ENCODE data around the gene MRPL11. TPM values are rescaled to one million over a fixed set of nuclear protein-coding genes. Genes with fewer than 3 reads are reported as not detected.
A peak's percentile ranks its signal among the peaks of the same experiment; 100 is the strongest.

Gene MRPL11
- 27.1 TPM for total RNA-seq

DNA sequence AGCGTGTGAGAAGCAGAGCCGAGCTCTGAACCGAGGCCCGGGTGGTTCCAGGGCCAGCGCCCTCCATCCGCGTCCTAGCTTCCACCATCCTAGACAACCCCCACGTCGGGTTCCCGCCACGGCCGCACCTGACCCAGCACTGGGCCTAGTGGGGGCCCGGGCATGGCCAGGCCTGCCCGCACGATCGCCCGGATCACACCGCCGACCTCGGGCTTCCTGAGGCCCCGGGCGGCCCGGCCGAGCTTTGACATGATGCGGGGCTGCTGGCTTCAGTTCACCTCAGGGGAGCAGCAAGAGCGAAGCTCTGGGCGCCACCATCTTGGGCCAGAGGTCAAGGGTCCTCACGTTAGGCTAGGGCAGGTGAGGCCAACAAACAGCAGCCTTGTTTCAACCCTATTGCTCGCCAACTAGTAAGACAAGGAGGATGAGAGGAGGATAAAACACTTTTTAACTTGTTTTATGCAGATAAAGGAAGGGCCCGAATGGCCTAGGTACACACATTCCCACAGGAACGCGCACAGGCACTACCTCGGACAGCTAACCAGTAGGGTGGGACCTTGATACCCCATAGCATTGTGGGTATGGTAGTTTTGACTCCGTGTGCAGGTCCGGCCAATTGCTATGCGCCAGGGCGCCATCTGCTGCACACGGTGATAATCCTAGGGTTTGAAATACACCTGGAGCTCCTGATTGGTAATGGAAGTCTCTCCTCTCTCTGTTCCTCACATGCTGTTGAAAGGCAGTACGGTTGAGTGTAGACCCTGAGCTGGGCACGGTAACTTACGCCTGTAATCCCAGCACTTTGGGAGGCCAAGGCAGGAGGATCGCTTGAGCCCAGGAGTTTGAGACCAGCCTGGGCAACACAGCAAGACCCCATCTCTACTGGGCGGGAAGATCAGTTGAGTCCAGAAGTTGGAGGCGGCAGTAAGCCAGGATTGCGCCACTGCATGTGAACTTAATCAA is at the start of gene MRPL11:
TSS of gene MRPL11 (minus strand) at position 345 of the 963 bp plus-strand sequence. CDS start at position 251, 94 bp downstream.
- Histone ChIP-seq H3K27ac (ENCODE audit: low read depth, low read length) (peak within 1 kb of the TSS; percentile 82), H3K36me3 (ENCODE audit: control insufficient read depth in 3 of 3, insufficient read depth in 3 of 3, low read length in 3 of 3) (peaks cover 16 to 24% (median 20%) of the 10 kb centered on the region in 3 donors), H3K27me3 (ENCODE audit: control insufficient read depth in 3 of 3, insufficient read depth in 3 of 3, low read length in 3 of 3) (no peaks in the 10 kb centered on the region), H3K9me3 (ENCODE audit: control insufficient read depth in 3 of 3, low read length in 3 of 3) (peaks cover 0 to 2% (median 0%) of the 10 kb centered on the region in 3 donors), H3K9ac (ENCODE audit: low read depth in 1 of 3, low read length in 3 of 3) (peak within 1 kb of the TSS; percentile 77 to 89 (median 87)), H3K4me1 (ENCODE audit: control insufficient read depth in 3 of 3, insufficient read depth in 3 of 3, low read length in 3 of 3) (peaks cover 7 to 17% (median 9%) of the 10 kb centered on the region in 3 donors), H3K4me3 (ENCODE audit: low read length in 3 of 3) (peak within 1 kb of the TSS; percentile 81 to 95 (median 86))

- Histone ChIP-seq H3K27ac (ENCODE audit: low read depth, low read length) (no peak overlapping the region), H3K9me3 (ENCODE audit: control insufficient read depth in 3 of 3, low read length in 3 of 3) (no peaks in the 10 kb centered on the region), H3K4me1 (ENCODE audit: control insufficient read depth in 3 of 3, insufficient read depth in 3 of 3, low read length in 3 of 3) (peaks cover 3 to 13% (median 7%) of the 10 kb centered on the region in 3 donors), H3K36me3 (ENCODE audit: control insufficient read depth in 3 of 3, insufficient read depth in 3 of 3, low read length in 3 of 3) (peaks cover 14 to 38% (median 18%) of the 10 kb centered on the region in 3 donors), H3K27me3 (ENCODE audit: control insufficient read depth in 3 of 3, insufficient read depth in 3 of 3, low read length in 3 of 3) (no peaks in the 10 kb centered on the region), H3K9ac (ENCODE audit: low read depth in 1 of 3, low read length in 3 of 3) (no peak overlapping the region), H3K4me3 (ENCODE audit: low read length in 3 of 3) (no peak overlapping the region)
Observed at GRCh38 chr11:66484806-66485380, 46.2 kb upstream of the MRPL11 start.

- Histone ChIP-seq H3K27me3 (ENCODE audit: control insufficient read depth in 3 of 3, insufficient read depth in 3 of 3, low read length in 3 of 3) (no peaks in the 10 kb centered on the region), H3K36me3 (ENCODE audit: control insufficient read depth in 3 of 3, insufficient read depth in 3 of 3, low read length in 3 of 3) (peaks cover 3 to 19% (median 10%) of the 10 kb centered on the region in 3 donors), H3K27ac (ENCODE audit: low read depth, low read length) (peak within 1 kb of the TSS; percentile 92), H3K4me3 (ENCODE audit: low read length in 3 of 3) (peak within 1 kb of the TSS; percentile 84 to 91 (median 90)), H3K9ac (ENCODE audit: low read depth in 1 of 3, low read length in 3 of 3) (peak within 1 kb of the TSS; percentile 93 to 98 (median 95)), H3K9me3 (ENCODE audit: control insufficient read depth in 3 of 3, low read length in 3 of 3) (no peaks in the 10 kb centered on the region), H3K4me1 (ENCODE audit: control insufficient read depth in 3 of 3, insufficient read depth in 3 of 3, low read length in 3 of 3) (peaks cover 19 to 40% (median 24%) of the 10 kb centered on the region in 3 donors)
Observed at GRCh38 chr11:66480117-66480938, 41.7 kb upstream of the MRPL11 start, which contains the start of gene DPP3. Gene DPP3, plus strand, starts transcription at chr11:66480434. Its CDS starts 1,767 bp downstream, at chr11:66482201.

DNA sequence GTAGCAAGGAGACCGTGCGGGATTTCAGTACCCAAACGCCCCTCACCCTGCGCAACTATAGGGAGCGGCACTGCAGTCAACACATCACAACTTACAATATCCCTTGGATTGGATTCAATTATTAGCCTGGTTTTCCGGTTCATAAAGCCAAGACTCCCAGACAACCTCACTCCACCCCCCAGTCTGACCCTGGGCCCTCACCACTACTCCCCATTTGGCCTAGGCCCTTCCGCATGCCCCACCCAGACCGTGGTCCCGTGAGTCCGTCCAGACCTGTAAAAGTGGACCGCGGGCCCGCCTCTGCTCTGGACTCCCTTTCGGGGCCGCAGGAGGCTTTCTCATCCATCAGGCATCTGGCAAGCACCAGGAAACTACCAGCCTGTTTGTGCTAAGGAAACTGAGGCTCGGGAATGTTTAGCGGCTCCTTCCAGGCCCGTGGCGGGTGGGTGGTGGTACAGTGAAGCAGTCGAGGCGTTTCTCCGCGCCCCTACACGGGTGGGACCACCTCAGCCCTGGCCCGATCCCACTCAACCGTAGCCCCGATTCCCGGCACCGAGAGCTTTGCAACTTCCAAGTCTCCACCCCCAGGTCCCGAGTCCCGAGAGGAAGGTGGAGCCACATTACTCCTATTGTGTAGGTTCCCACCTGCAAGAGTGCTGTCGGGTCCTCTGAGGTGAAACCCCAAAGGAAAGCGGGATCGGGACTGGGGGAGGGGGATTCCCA is 40.9 kb upstream of the MRPL11 start:
- Histone ChIP-seq H3K9ac (ENCODE audit: low read depth in 1 of 3, low read length in 3 of 3) (peak overlapping the region; percentile 93 to 98 (median 95)), H3K9me3 (ENCODE audit: control insufficient read depth in 3 of 3, low read length in 3 of 3) (no peaks in the 10 kb centered on the region), H3K27ac (ENCODE audit: low read depth, low read length) (peak overlapping the region; percentile 92), H3K4me3 (ENCODE audit: low read length in 3 of 3) (peak overlapping the region; percentile 84 to 91 (median 90)), H3K27me3 (ENCODE audit: control insufficient read depth in 3 of 3, insufficient read depth in 3 of 3, low read length in 3 of 3) (no peaks in the 10 kb centered on the region), H3K36me3 (ENCODE audit: control insufficient read depth in 3 of 3, insufficient read depth in 3 of 3, low read length in 3 of 3) (peaks cover 7 to 18% (median 10%) of the 10 kb centered on the region in 3 donors), H3K4me1 (ENCODE audit: control insufficient read depth in 3 of 3, insufficient read depth in 3 of 3, low read length in 3 of 3) (peaks cover 19 to 40% (median 24%) of the 10 kb centered on the region in 3 donors)

DNA sequence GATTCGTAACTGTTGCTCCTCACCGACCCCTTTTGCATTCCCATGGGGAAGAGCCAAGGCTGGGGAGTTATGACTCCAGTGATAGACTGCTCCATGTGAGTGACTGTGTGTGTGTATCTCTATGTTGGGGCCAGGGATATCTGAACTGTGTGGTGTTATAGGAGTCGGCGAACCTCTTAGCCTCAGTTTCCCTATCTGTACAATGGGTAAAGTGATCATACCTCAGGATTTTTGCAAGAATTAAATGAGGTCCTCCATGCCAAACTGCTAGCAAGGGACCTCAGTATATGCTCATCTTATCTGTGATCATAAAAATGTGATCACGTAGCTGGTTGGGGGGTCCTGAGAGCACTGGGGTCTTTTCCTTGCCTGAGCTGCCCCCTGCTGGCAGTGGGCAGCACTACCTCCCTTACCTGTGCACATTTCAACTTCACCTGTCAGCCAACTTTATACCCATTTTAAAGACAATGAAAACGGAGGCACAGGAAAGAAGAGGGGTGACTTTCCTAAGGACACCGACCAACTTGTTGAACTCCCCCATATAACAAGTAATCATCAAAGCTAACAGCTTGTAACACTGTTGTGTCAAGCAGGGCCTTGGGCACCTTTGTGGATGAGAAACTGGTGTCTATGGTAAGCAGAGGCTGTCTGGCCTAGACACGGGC is 40.2 kb upstream of the MRPL11 start:
- Histone ChIP-seq H3K4me1 (ENCODE audit: control insufficient read depth in 3 of 3, insufficient read depth in 3 of 3, low read length in 3 of 3) (peaks cover 19 to 40% (median 24%) of the 10 kb centered on the region in 3 donors), H3K9ac (ENCODE audit: low read depth in 1 of 3, low read length in 3 of 3) (peak overlapping the region; percentile 93 to 98 (median 95)), H3K36me3 (ENCODE audit: control insufficient read depth in 3 of 3, insufficient read depth in 3 of 3, low read length in 3 of 3) (peaks cover 10 to 23% (median 15%) of the 10 kb centered on the region in 3 donors), H3K9me3 (ENCODE audit: control insufficient read depth in 3 of 3, low read length in 3 of 3) (no peaks in the 10 kb centered on the region), H3K27me3 (ENCODE audit: control insufficient read depth in 3 of 3, insufficient read depth in 3 of 3, low read length in 3 of 3) (no peaks in the 10 kb centered on the region), H3K4me3 (ENCODE audit: low read length in 3 of 3) (peak overlapping the region; percentile 84 to 91 (median 90)), H3K27ac (ENCODE audit: low read depth, low read length) (peak overlapping the region; percentile 92)

- Histone ChIP-seq H3K36me3 (ENCODE audit: control insufficient read depth in 3 of 3, insufficient read depth in 3 of 3, low read length in 3 of 3) (peaks cover 22 to 25% (median 24%) of the 10 kb centered on the region in 3 donors), H3K4me3 (ENCODE audit: low read length in 3 of 3) (no peak overlapping the region), H3K4me1 (ENCODE audit: control insufficient read depth in 3 of 3, insufficient read depth in 3 of 3, low read length in 3 of 3) (peaks cover 19 to 40% (median 24%) of the 10 kb centered on the region in 3 donors), H3K9me3 (ENCODE audit: control insufficient read depth in 3 of 3, low read length in 3 of 3) (no peaks in the 10 kb centered on the region), H3K9ac (ENCODE audit: low read depth in 1 of 3, low read length in 3 of 3) (peak overlapping the region in 2 of 3 donors; percentile 17 to 40), H3K27me3 (ENCODE audit: control insufficient read depth in 3 of 3, insufficient read depth in 3 of 3, low read length in 3 of 3) (no peaks in the 10 kb centered on the region), H3K27ac (ENCODE audit: low read depth, low read length) (no peak overlapping the region)
Observed at GRCh38 chr11:66477263-66478201, 38.9 kb upstream of the MRPL11 start.

GRCh38 chr11:66476841-66477251 is 38.2 kb upstream of the MRPL11 start:
- Histone ChIP-seq H3K9ac (ENCODE audit: low read depth in 1 of 3, low read length in 3 of 3) (no peak overlapping the region), H3K4me1 (ENCODE audit: control insufficient read depth in 3 of 3, insufficient read depth in 3 of 3, low read length in 3 of 3) (peaks cover 19 to 35% (median 24%) of the 10 kb centered on the region in 3 donors), H3K9me3 (ENCODE audit: control insufficient read depth in 3 of 3, low read length in 3 of 3) (no peaks in the 10 kb centered on the region), H3K4me3 (ENCODE audit: low read length in 3 of 3) (no peak overlapping the region), H3K36me3 (ENCODE audit: control insufficient read depth in 3 of 3, insufficient read depth in 3 of 3, low read length in 3 of 3) (peaks cover 28 to 29% (median 29%) of the 10 kb centered on the region in 3 donors), H3K27ac (ENCODE audit: low read depth, low read length) (no peak overlapping the region), H3K27me3 (ENCODE audit: control insufficient read depth in 3 of 3, insufficient read depth in 3 of 3, low read length in 3 of 3) (no peaks in the 10 kb centered on the region)

Data from skeletal muscle tissue (tissue), 4 donors.